Common myeloid progenitor, CD34-positive (primary cell): ENCODE data around the gene PTPRN2.

ENCODE experiments used
- CTCF ChIA-PET: fragments of 350-600 bp; sonication (Branson Sonifier 250); formaldehyde crosslinking; loops from one replicate; lab custom pipeline; 2021; ENCODE audit warnings: antibody characterized with exemption; lab: Charles Lee
- POLR2A ChIA-PET: fragments of 350-600 bp; sonication (Branson Sonifier 250); formaldehyde crosslinking; loops from one replicate; lab custom pipeline; 2021; ENCODE audit warnings: antibody characterized with exemption; lab: Charles Lee
- DNase-seq, 3 donors: peaks; one replicate each; pipeline versions ENCODE4 v3.0.0 to v3.0.0-alpha.2; 2013
- H3K27ac ChIP-seq, 2 experiments: 1 replicate in 1 of 2; 2 replicates in 1 of 2; pipeline ENCODE4 v1.7.0; 2013; ENCODE audit warnings: inconsistent platforms in 2 of 2, low read length in 2 of 2, mild to moderate bottlenecking in 2 of 2, low read depth in 1 of 2, moderate library complexity in 1 of 2; ENCODE audit not compliant: severe bottlenecking in 2 of 2, insufficient read depth in 1 of 2, poor library complexity in 1 of 2
- H3K27me3 ChIP-seq, 5 experiments: replicated peaks in 2 of 5; 1 replicate in 3 of 5; 2 replicates in 2 of 5; pipeline versions ENCODE4 v1.6.1 to v1.7.0; 2013; ENCODE audit warnings: low read length in 4 of 5, mild to moderate bottlenecking in 2 of 5, moderate library complexity in 2 of 5, inconsistent platforms in 1 of 5; ENCODE audit not compliant: insufficient read depth in 5 of 5, control insufficient read depth in 4 of 5
- H3K36me3 ChIP-seq, 4 experiments: 1 replicate in 2 of 4; 2 replicates in 2 of 4; pipeline versions ENCODE4 v1.6.1 to v1.7.0; 2013; ENCODE audit warnings: low read length in 3 of 4, control low read depth in 1 of 4, mild to moderate bottlenecking in 1 of 4; ENCODE audit not compliant: control insufficient read depth in 4 of 4, insufficient read depth in 4 of 4
- H3K4me1 ChIP-seq, 4 experiments: 1 replicate in 3 of 4; 2 replicates in 1 of 4; pipeline versions ENCODE4 v1.6.1 to v1.7.1; 2013; ENCODE audit warnings: low read length in 3 of 4, mild to moderate bottlenecking in 3 of 4, control low read depth in 1 of 4, inconsistent platforms in 1 of 4, moderate library complexity in 1 of 4; ENCODE audit not compliant: control insufficient read depth in 4 of 4, insufficient read depth in 4 of 4; ENCODE audit errors: control extremely low read depth in 1 of 4
- H3K4me3 ChIP-seq, 7 experiments: 1 replicate in 4 of 7; 2 replicates in 3 of 7; pipeline versions ENCODE4 v1.5.1 to v1.7.0; 2013; ENCODE audit warnings: mild to moderate bottlenecking in 7 of 7, low read length in 6 of 7, moderate library complexity in 6 of 7, inconsistent platforms in 2 of 7, low read depth in 2 of 7, control low read depth in 1 of 7; ENCODE audit not compliant: insufficient read depth in 4 of 7, control insufficient read depth in 1 of 7; ENCODE audit errors: extremely low read depth in 1 of 7
- H3K9me3 ChIP-seq, 5 experiments: 1 replicate in 4 of 5; 2 replicates in 1 of 5; pipeline versions ENCODE4 v1.6.1 to v1.7.1; 2013; ENCODE audit warnings: low read length in 4 of 5, mild to moderate bottlenecking in 2 of 5, inconsistent platforms in 1 of 5, low read depth in 1 of 5, moderate library complexity in 1 of 5; ENCODE audit not compliant: control insufficient read depth in 4 of 5, insufficient read depth in 2 of 5; ENCODE audit errors: control extremely low read depth in 1 of 5
- WGBS: methylation state at CpG from one replicate; pipeline ENCODE4 v1.1.5; 2013; ENCODE audit not compliant: insufficient coverage; 5-methylcytosine and 5-hydroxymethylcytosine counted together

PTPRN2 gene

GRCh38 chr7:158556721-158557440 lies 30.7 kb downstream of the PTPRN2 start:
- DNase-seq, result no peak
- ChIA-PET POLR2A (no interaction called here), CTCF (no interaction called here)
- Histone ChIP-seq H3K9me3 (peaks cover 0 to 2% (median 0%) of the 10 kb centered on the region in 5 experiments), H3K4me1 (no peaks in the 10 kb centered on the region), H3K4me3 (no peak overlapping the region), H3K27ac (no peak overlapping the region), H3K36me3 (no peaks in the 10 kb centered on the region), H3K27me3 (peaks cover 0 to 3% (median 0%) of the 10 kb centered on the region in 5 experiments)
- 97% methylated on average over 64 of the region's 69 CpGs for WGBS

- peaks cover 0 to 2% (median 0%) of the 10 kb centered on the region in 5 experiments for H3K9me3 ChIP-seq
- WGBS, result 95% methylated on average over 8 of the region's 18 CpGs
- no peak overlapping the region for H3K4me3 ChIP-seq
- no peak overlapping the region for H3K27ac ChIP-seq
- ChIA-PET POLR2A (no interaction called here), CTCF (no interaction called here)
- H3K27me3 ChIP-seq, result peaks cover 0 to 2% (median 0%) of the 10 kb centered on the region in 5 experiments
- H3K36me3 ChIP-seq, result no peaks in the 10 kb centered on the region
- DNase-seq, result no peak
- H3K4me1 ChIP-seq, result no peaks in the 10 kb centered on the region
Measured at GRCh38 chr7:158555034-158555520, 32.5 kb downstream of the PTPRN2 start.

GRCh38 chr7:158550886-158551452 lies 36.7 kb downstream of the PTPRN2 start:
- peaks cover 0 to 18% (median 3%) of the 10 kb centered on the region in 5 experiments for H3K27me3 ChIP-seq
- 78% methylated on average over 12 of the region's 12 CpGs for WGBS
- CTCF ChIA-PET, result no interaction called here
- DNase-seq, result no peak
- POLR2A ChIA-PET, result no interaction called here
- H3K9me3 ChIP-seq, result no peaks in the 10 kb centered on the region
- H3K4me1 ChIP-seq, result no peaks in the 10 kb centered on the region
- no peak overlapping the region for H3K27ac ChIP-seq
- H3K36me3 ChIP-seq, result no peaks in the 10 kb centered on the region
- H3K4me3 ChIP-seq, result no peak overlapping the region

- no peaks in the 10 kb centered on the region for H3K4me1 ChIP-seq
- no peak for DNase-seq
- WGBS, result 70% methylated on average over 7 of the region's 7 CpGs
- H3K4me3 ChIP-seq, result no peak overlapping the region
- H3K27ac ChIP-seq, result no peak overlapping the region
- ChIA-PET CTCF (no interaction called here), POLR2A (no interaction called here)
- H3K9me3 ChIP-seq, result no peaks in the 10 kb centered on the region
- no peaks in the 10 kb centered on the region for H3K36me3 ChIP-seq
- H3K27me3 ChIP-seq, result peaks cover 0 to 18% (median 3%) of the 10 kb centered on the region in 5 experiments
Measured at GRCh38 chr7:158550394-158550700, 37.3 kb downstream of the PTPRN2 start.

GRCh38 chr7:158549616-158550393 lies 37.8 kb downstream of the PTPRN2 start:
- peaks cover 0 to 18% (median 3%) of the 10 kb centered on the region in 5 experiments for H3K27me3 ChIP-seq
- 87% methylated on average over 29 of the region's 36 CpGs for WGBS
- CTCF ChIA-PET, result no interaction called here
- DNase-seq, result no peak
- H3K36me3 ChIP-seq, result no peaks in the 10 kb centered on the region
- H3K4me1 ChIP-seq, result no peaks in the 10 kb centered on the region
- POLR2A ChIA-PET, result no interaction called here
- no peak overlapping the region for H3K27ac ChIP-seq
- H3K4me3 ChIP-seq, result no peak overlapping the region
- H3K9me3 ChIP-seq, result no peaks in the 10 kb centered on the region

GRCh38 chr7:158549176-158549615 lies 38.4 kb downstream of the PTPRN2 start:
- H3K4me3 ChIP-seq, result no peak overlapping the region
- H3K27me3 ChIP-seq, result peaks cover 0 to 18% (median 3%) of the 10 kb centered on the region in 5 experiments
- no peaks in the 10 kb centered on the region for H3K4me1 ChIP-seq
- 81% methylated on average over 22 of the region's 22 CpGs for WGBS
- H3K27ac ChIP-seq, result no peak overlapping the region
- POLR2A ChIA-PET, result no interaction called here
- CTCF ChIA-PET, result no interaction called here
- H3K36me3 ChIP-seq, result no peaks in the 10 kb centered on the region
- no peaks in the 10 kb centered on the region for H3K9me3 ChIP-seq
- no peak for DNase-seq

- Histone ChIP-seq H3K4me3 (no peak overlapping the region), H3K9me3 (no peaks in the 10 kb centered on the region), H3K4me1 (no peaks in the 10 kb centered on the region), H3K27me3 (peaks cover 0 to 18% (median 3%) of the 10 kb centered on the region in 5 experiments), H3K27ac (no peak overlapping the region), H3K36me3 (no peaks in the 10 kb centered on the region)
- CTCF ChIA-PET, result no interaction called here
- POLR2A ChIA-PET, result no interaction called here
- DNase-seq, result no peak
- WGBS, result 97% methylated on average over 14 of the region's 14 CpGs
Measured at GRCh38 chr7:158548726-158549125, 38.9 kb downstream of the PTPRN2 start.
